Choroid plexus epithelial cell (primary cell): ENCODE data around the gene RFX1.

ENCODE experiments used
- DNase-seq: peaks from one replicate; pipeline ENCODE4 v3.0.0-alpha.2; 2010; ENCODE audit warnings: low read depth
- H3K4me3 ChIP-seq: 2 replicates; pipeline ENCODE4 v1.5.1; 2011; ENCODE audit warnings: low read depth, mild to moderate bottlenecking, control low read depth, low read length, moderate library complexity
- TF ChIP-seq, protein P1 (sequence below): conservative IDR thresholded peaks from 2 replicates; pipeline ENCODE4 v1.5.1; 2011; ENCODE audit warnings: low read depth, mild to moderate bottlenecking, control low read depth, inconsistent platforms, low read length, moderate library complexity

RFX1 gene

GRCh38 chr19:13995878-13996765 is 10.0 kb downstream of the RFX1 start:
- TF ChIP-seq, protein P1, sequence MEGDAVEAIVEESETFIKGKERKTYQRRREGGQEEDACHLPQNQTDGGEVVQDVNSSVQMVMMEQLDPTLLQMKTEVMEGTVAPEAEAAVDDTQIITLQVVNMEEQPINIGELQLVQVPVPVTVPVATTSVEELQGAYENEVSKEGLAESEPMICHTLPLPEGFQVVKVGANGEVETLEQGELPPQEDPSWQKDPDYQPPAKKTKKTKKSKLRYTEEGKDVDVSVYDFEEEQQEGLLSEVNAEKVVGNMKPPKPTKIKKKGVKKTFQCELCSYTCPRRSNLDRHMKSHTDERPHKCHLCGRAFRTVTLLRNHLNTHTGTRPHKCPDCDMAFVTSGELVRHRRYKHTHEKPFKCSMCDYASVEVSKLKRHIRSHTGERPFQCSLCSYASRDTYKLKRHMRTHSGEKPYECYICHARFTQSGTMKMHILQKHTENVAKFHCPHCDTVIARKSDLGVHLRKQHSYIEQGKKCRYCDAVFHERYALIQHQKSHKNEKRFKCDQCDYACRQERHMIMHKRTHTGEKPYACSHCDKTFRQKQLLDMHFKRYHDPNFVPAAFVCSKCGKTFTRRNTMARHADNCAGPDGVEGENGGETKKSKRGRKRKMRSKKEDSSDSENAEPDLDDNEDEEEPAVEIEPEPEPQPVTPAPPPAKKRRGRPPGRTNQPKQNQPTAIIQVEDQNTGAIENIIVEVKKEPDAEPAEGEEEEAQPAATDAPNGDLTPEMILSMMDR, result no peak
- DNase-seq, result no peak
- no peak overlapping the region for H3K4me3 ChIP-seq

DNA sequence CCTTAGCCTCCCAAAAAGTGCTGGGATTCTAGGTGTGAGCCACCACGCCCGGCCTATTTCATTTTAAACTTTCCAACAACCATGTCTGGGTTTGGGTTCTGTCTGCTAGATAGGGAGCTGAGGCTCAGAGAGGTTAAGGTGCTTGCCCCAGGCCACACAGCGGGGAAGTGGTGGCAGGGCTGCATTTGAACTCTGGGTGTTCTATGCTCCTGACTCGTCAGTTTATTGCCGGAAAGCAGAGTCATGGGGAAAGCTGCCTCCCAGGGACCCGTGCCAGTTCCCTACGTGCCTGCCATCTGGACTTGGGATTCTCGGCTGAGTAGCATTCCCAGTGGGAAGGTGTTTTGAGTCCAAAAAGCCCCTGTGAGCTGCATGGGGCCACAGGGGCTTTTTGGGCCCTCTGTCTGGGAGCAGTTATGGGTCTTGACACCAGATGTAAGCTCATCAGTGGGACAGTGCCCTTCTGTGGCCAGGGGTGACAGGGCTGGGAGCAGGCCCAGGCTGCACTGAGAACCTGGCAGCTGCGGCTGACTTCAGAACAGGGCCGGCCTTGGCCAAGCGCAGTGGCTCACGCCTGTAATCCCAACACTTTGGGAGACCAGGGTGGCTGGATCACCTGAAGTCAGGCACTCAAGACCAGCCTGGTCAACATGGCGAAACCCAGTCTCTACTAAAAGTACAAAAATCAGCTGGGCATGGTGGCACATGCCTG is 10.9 kb downstream of the RFX1 start:
- H3K4me3 ChIP-seq, result no peak overlapping the region
- TF ChIP-seq, protein P1, result no peak
- DNase-seq, result no peak

- DNase-seq, result no peak
- no peak overlapping the region for H3K4me3 ChIP-seq
- TF ChIP-seq, protein P1, result no peak
These were observed 12.4 kb downstream of the RFX1 start for GRCh38 chr19:13993590-13994300.

DNA sequence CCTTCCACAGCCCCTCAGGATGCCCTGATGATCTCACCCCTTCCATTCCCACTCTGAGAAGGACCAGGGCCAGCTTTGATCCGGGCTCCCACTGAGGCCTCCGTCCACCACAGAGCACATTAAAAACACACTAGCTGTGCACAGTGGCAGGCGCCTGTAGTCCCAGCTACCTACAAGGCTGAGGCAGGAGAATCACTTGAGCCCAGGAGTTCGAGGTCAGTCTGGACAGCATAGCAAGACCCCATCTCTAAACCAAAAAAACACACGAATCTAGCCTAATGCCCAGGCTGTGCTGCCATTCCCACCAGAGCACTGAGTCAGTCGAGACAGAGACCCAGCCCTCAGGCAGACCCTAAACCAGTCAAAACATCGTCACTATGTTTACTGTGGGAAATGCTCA is 14.1 kb downstream of the RFX1 start:
- TF ChIP-seq, protein P1, result no peak

DNA sequence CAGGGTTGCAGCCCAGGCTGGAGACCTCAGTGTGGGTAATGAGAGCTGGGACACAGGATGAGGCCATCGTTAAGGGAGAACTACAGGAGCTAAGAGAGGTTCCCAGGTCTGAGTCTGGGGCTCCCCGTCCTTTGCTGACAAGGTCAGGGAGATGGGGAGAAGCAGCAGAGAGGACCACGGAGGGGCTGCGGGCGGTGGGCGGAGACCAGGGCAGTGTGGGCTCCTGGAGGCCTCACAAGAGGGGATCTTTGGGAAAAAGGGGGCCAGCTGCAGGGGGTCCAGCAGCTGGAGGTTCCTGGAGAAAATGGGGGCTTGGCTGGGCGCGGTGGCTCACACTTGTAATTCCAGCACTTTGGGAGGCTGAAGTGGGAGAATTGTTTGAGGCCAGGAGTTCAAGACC is 16.0 kb downstream of the RFX1 start:
- no peak overlapping the region for H3K4me3 ChIP-seq
- TF ChIP-seq, protein P1, result no peak
- no peak for DNase-seq

More for the DNA sequence above, 14.1 kb downstream of the RFX1 start:
- no peak for DNase-seq
- no peak overlapping the region for H3K4me3 ChIP-seq

DNA sequence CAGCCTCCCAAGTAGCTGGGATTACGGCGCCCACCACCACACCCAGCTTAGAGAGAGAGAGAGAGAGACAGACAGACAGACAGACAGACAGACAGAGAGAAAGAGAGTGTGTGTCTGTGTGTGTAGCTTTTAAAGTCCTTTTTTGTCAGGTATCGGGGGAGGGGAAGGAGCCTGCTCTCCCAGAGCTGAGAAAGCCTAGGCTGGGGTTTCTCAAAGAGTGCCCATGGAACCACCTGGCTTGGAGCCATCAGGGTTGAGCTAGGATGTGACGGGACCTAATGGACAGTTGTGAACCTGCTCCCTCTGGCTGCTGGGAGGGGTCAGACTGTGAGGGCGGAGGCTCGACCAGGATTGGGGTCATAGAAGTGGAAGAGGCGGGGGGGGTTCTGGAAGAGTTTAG is 16.6 kb downstream of the RFX1 start:
- TF ChIP-seq, protein P1, result no peak
- no peak for DNase-seq
- no peak overlapping the region for H3K4me3 ChIP-seq
